ENCODE data around the gene GRIP1. TPM values are rescaled to one million over a fixed set of nuclear protein-coding genes. Genes with fewer than 3 reads are reported as not detected.

The GRIP1 gene
- total RNA-seq, 2 donors from 2014 or later: 0.28 TPM; not detected in 1

GRCh38 chr12:66320996-66321395 is 357.9 kb downstream of the GRIP1 start:
- H3K27me3 ChIP-seq (replicated peaks; ENCODE audit: insufficient read depth): no peaks in the 10 kb centered on the region
- H3K36me3 ChIP-seq: no peaks in the 10 kb centered on the region
- no peaks in the 10 kb centered on the region for H3K9me3 ChIP-seq
- H3K27ac ChIP-seq: no peak overlapping the region
- ATAC-seq (ENCODE audit: insufficient number of reproducible peaks, low FRiP score, low read depth): no peak
- DNase-seq (ENCODE audit: low spot score): no peak
- no peak overlapping the region for H3K4me3 ChIP-seq
- TF ChIP-seq, protein P1, sequence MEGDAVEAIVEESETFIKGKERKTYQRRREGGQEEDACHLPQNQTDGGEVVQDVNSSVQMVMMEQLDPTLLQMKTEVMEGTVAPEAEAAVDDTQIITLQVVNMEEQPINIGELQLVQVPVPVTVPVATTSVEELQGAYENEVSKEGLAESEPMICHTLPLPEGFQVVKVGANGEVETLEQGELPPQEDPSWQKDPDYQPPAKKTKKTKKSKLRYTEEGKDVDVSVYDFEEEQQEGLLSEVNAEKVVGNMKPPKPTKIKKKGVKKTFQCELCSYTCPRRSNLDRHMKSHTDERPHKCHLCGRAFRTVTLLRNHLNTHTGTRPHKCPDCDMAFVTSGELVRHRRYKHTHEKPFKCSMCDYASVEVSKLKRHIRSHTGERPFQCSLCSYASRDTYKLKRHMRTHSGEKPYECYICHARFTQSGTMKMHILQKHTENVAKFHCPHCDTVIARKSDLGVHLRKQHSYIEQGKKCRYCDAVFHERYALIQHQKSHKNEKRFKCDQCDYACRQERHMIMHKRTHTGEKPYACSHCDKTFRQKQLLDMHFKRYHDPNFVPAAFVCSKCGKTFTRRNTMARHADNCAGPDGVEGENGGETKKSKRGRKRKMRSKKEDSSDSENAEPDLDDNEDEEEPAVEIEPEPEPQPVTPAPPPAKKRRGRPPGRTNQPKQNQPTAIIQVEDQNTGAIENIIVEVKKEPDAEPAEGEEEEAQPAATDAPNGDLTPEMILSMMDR (IDR thresholded peaks at IDR 0.05): no peak
- no peaks in the 10 kb centered on the region for H3K4me1 ChIP-seq (ENCODE audit: control insufficient read depth in 1 of 2, low read depth in 2 of 2)

- Histone ChIP-seq H3K36me3 (no peaks in the 10 kb centered on the region), H3K9me3 (no peaks in the 10 kb centered on the region), H3K27me3 (replicated peaks; ENCODE audit: insufficient read depth) (no peaks in the 10 kb centered on the region), H3K27ac (no peak overlapping the region), H3K4me3 (no peak overlapping the region), H3K4me1 (ENCODE audit: control insufficient read depth in 1 of 2, low read depth in 2 of 2) (no peaks in the 10 kb centered on the region)
- TF ChIP-seq, protein P1 (IDR thresholded peaks at IDR 0.05): no peak
- DNase-seq (ENCODE audit: low spot score) (no peak), ATAC-seq (ENCODE audit: insufficient number of reproducible peaks, low FRiP score, low read depth) (no peak)
These were observed 359.5 kb downstream of the GRIP1 start for GRCh38 chr12:66319266-66319954.

DNA sequence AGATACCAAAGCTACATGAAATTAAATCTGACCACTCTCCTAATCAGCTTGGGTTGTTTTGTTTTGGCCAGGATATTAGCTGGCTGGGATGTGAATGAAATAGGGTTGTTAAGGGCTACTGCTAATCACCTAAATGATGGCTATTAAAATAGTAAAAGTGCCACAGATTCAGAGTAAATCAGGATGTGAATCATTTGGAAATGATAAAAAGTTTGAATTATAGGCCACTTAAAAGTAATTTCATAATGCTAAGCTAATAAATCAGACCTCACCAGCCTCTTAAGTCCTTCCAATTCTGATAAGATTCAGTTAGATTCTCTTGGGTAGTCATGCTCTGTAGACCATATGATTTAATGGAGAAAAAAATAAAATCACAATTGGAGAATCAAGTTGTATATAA is 364.6 kb downstream of the GRIP1 start:
- no peaks in the 10 kb centered on the region for H3K9me3 ChIP-seq
- H3K4me1 ChIP-seq (ENCODE audit: control insufficient read depth in 1 of 2, low read depth in 2 of 2): no peaks in the 10 kb centered on the region
- H3K36me3 ChIP-seq: peaks cover 8% of the 10 kb centered on the region
- no peaks in the 10 kb centered on the region for H3K27me3 ChIP-seq (replicated peaks; ENCODE audit: insufficient read depth)
- no peak overlapping the region for H3K27ac ChIP-seq
- no peak for ATAC-seq (ENCODE audit: insufficient number of reproducible peaks, low FRiP score, low read depth)
- H3K4me3 ChIP-seq: no peak overlapping the region
- no peak for DNase-seq (ENCODE audit: low spot score)
- TF ChIP-seq, protein P1 (IDR thresholded peaks at IDR 0.05): no peak

DNA sequence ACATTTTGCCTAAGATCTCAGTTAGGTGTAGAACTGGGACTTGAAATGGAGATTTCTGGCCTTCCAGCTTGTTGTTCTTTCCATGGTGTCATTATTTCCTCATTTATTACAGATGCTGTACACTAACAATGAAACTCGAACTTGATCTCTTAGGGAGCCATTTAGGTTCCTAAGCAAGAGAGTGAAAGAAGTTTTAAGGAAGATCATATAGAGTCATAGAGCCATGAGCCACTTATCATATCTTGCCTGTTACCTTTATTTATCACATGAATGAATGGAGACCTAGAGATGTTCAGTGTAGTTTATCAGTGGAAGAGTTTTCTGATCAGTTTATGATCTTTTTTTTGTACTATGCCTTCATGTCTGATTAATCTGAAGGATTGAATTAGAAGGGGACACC is 366.7 kb downstream of the GRIP1 start:
- H3K4me3 ChIP-seq: no peak overlapping the region

DNA sequence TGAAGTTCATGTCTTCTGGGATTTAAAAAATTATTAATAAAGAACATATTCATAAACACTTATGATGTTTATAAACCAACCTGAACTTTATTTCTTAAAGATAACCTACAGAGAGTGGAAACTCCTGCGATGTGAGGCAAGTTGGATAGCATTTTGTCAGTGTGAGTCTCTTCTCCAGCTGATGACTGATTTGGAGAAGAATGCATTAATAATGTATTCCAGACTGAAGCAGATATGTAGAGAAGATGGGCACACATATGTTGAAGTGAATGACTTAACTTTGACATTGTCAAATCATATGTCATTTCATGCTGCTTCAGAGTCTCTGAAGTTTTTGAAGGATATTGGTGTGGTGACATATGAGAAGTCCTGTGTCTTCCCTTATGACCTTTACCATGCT is 369.3 kb downstream of the GRIP1 start:
- Histone ChIP-seq H3K36me3 (peaks cover 8% of the 10 kb centered on the region), H3K4me3 (no peak overlapping the region), H3K4me1 (ENCODE audit: control insufficient read depth in 1 of 2, low read depth in 2 of 2) (no peaks in the 10 kb centered on the region), H3K27ac (no peak overlapping the region), H3K9me3 (no peaks in the 10 kb centered on the region), H3K27me3 (replicated peaks; ENCODE audit: insufficient read depth) (no peaks in the 10 kb centered on the region)
- TF ChIP-seq, protein P1 (IDR thresholded peaks at IDR 0.05): no peak
- ATAC-seq (ENCODE audit: insufficient number of reproducible peaks, low FRiP score, low read depth) (no peak), DNase-seq (ENCODE audit: low spot score) (no peak)

More for the DNA sequence above, 366.7 kb downstream of the GRIP1 start:
- ATAC-seq (ENCODE audit: insufficient number of reproducible peaks, low FRiP score, low read depth) (no peak), DNase-seq (ENCODE audit: low spot score) (no peak)
- H3K27me3 ChIP-seq (replicated peaks; ENCODE audit: insufficient read depth): no peaks in the 10 kb centered on the region
- H3K36me3 ChIP-seq: peaks cover 8% of the 10 kb centered on the region
- no peak overlapping the region for H3K27ac ChIP-seq
- H3K9me3 ChIP-seq: no peaks in the 10 kb centered on the region
- no peaks in the 10 kb centered on the region for H3K4me1 ChIP-seq (ENCODE audit: control insufficient read depth in 1 of 2, low read depth in 2 of 2)
- TF ChIP-seq, protein P1 (IDR thresholded peaks at IDR 0.05): no peak

Measured in thoracic aorta (tissue), 2 donors.